ENCODE measurements around the gene ACOT12. TPM values are rescaled to one million over a fixed set of nuclear protein-coding genes. Genes with fewer than 3 reads are reported as not detected.

ACOT12 gene
- total and polyA plus RNA-seq, 2 of the 13 experiments (the other 11 are each of a cell fraction or from before 2014, with no cell fraction given), result not detected

DNA sequence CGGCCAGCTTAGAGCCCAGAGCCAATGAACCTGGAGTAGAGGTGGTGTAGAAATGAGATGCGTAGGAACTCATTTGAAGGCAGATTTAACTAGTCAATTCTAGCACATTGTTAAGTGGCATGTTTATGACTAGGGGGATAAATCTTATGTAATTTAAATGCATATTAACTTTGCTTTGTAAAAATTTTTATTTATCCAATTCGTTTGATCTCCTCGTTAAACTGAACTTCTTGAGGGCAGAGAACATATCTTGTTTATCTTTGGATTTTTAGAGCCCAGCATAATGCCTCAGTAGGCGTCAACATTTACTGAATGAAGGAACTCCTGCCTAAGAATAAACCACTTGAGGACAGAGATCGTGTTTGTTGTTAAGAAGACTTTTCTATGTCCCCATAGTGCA is 41.1 kb upstream of the ACOT12 start:
- in situ Hi-C loops (cut with HindIII; ENCODE audit: extremely low pct_ligation_motif_present, low pct_unique_long_range_greater_than_20kb), result no loop called here
- Histone ChIP-seq H3K27me3 (ENCODE audit: control insufficient read depth in 1 of 2, insufficient read depth in 2 of 2, low read length in 2 of 2) (no peaks in the 10 kb centered on the region; a peak in 1 of 5 replicates), H3K79me2 (ENCODE audit: insufficient read depth, low read length) (no peaks in the 10 kb centered on the region), H3K4me1 (ENCODE audit: insufficient read depth, low read length) (no peaks in the 10 kb centered on the region), H3K9ac (ENCODE audit: insufficient read depth, low read depth, low read length) (no peak overlapping the region), H3K27ac (ENCODE audit: extremely low read length, insufficient read depth, low read length) (no peak overlapping the region), H3K4me3 (replicated peaks in 1 of 3; ENCODE audit: insufficient read depth in 1 of 3, low read depth in 2 of 3, low read length in 3 of 3) (no peak overlapping the region), H3K9me3 (ENCODE audit: low read length) (no peaks in the 10 kb centered on the region), H3K36me3 (replicated peaks in 1 of 2; ENCODE audit: control insufficient read depth in 1 of 2, insufficient read depth in 2 of 2, low read length in 2 of 2) (no peaks in the 10 kb centered on the region), H3K4me2 (ENCODE audit: low read depth, low read length) (no peak overlapping the region), H4K20me1 (ENCODE audit: insufficient read depth, low read length) (no peaks in the 10 kb centered on the region), H2AFZ (ENCODE audit: low read length) (no peak overlapping the region)
- DNase-seq (ENCODE audit: low spot score), result no peak
- FAIRE-seq, result no peak
- CTCF ChIA-PET (ENCODE audit: low intra/inter-chr PET ratio, low total read pairs), result no interaction called here
- intact Hi-C loops (cut with micrococcal nuclease; ENCODE audit: unreplicated experiment), result no loop called here
- WGBS (ENCODE audit: low lambda C conversion rate), result 23% methylated on average over 6 of the region's 6 CpGs
- TF ChIP-seq, protein P1, sequence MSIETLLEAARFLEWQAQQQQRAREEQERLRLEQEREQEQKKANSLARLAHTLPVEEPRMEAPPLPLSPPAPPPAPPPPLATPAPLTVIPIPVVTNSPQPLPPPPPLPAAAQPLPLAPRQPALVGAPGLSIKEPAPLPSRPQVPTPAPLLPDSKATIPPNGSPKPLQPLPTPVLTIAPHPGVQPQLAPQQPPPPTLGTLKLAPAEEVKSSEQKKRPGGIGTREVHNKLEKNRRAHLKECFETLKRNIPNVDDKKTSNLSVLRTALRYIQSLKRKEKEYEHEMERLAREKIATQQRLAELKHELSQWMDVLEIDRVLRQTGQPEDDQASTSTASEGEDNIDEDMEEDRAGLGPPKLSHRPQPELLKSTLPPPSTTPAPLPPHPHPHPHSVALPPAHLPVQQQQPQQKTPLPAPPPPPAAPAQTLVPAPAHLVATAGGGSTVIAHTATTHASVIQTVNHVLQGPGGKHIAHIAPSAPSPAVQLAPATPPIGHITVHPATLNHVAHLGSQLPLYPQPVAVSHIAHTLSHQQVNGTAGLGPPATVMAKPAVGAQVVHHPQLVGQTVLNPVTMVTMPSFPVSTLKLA (IDR thresholded peaks at IDR 0.05), result no peak
- TF ChIP-seq, protein P2, sequence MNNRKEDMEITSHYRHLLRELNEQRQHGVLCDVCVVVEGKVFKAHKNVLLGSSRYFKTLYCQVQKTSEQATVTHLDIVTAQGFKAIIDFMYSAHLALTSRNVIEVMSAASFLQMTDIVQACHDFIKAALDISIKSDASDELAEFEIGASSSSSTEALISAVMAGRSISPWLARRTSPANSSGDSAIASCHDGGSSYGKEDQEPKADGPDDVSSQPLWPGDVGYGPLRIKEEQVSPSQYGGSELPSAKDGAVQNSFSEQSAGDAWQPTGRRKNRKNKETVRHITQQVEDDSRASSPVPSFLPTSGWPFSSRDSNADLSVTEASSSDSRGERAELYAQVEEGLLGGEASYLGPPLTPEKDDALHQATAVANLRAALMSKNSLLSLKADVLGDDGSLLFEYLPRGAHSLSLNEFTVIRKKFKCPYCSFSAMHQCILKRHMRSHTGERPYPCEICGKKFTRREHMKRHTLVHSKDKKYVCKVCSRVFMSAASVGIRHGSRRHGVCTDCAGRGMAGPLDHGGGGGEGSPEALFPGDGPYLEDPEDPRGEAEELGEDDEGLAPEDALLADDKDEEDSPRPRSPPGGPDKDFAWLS (CRISPR knock-in tag; IDR thresholded peaks at IDR 0.05; ENCODE audit: borderline replicate concordance), result no peak
- BruUV-seq (replicated peaks), result no TSS peak
- ATAC-seq, result no peak
- POLR2A ChIA-PET, result no interaction called here

DNA sequence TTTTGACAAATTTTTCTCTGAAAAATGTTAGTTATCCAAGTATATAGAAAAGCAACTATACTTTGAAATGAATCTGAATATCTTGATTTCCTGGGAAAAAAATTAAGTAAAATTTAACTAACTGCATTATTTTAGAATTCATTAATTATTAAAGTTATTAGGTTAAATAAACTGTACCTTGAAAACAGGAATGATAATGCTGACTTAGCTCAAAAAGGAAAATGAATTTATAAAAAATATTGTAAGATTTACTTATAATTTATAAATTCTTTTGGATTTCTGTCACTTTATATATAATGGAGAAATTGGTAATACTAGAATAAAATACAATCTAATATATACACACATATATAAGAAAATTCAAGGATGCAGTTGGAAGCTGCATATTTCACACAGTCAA is 36.1 kb upstream of the ACOT12 start:
- peak; percentile 49; the same call in 1 of the 2 replicates for TF ChIP-seq MAFF (IDR thresholded peaks at IDR 0.05; ENCODE audit: low read depth, low read length)
- TF ChIP-seq MAFK (conservative IDR thresholded peaks at IDR 0.05 in 1 of 2, IDR thresholded peaks at IDR 0.05 in 1 of 2; ENCODE audit: low read length in 2 of 2), result peak in 1 of 2 experiments; percentile 85; a peak in 3 of 4 replicates
- no peak for TF ChIP-seq ZNF709 (CRISPR knock-in tag; IDR thresholded peaks at IDR 0.05)
- ChIA-PET CTCF (ENCODE audit: low intra/inter-chr PET ratio, low total read pairs) (no interaction called here), POLR2A (no interaction called here)
- intact Hi-C loops (cut with micrococcal nuclease; ENCODE audit: unreplicated experiment) (loop anchor here (10.0 kb wide), 2 partner anchors 75 to 405 kb away; no protein-coding TSS in a partner anchor), in situ Hi-C loops (cut with HindIII; ENCODE audit: extremely low pct_ligation_motif_present, low pct_unique_long_range_greater_than_20kb) (loop anchor here (10.0 kb wide), 2 partner anchors 735 to 795 kb away; no protein-coding TSS in a partner anchor)
- FAIRE-seq (no peak), DNase-seq (ENCODE audit: low spot score) (no peak), ATAC-seq (no peak)
- Histone ChIP-seq H3K27me3 (ENCODE audit: control insufficient read depth in 1 of 2, insufficient read depth in 2 of 2, low read length in 2 of 2) (no peaks in the 10 kb centered on the region; a peak in 1 of 5 replicates), H4K20me1 (ENCODE audit: insufficient read depth, low read length) (no peaks in the 10 kb centered on the region), H3K9ac (ENCODE audit: insufficient read depth, low read depth, low read length) (no peak overlapping the region), H3K4me2 (ENCODE audit: low read depth, low read length) (no peak overlapping the region), H3K79me2 (ENCODE audit: insufficient read depth, low read length) (no peaks in the 10 kb centered on the region), H2AFZ (ENCODE audit: low read length) (no peak overlapping the region), H3K9me3 (ENCODE audit: low read length) (no peaks in the 10 kb centered on the region), H3K36me3 (replicated peaks in 1 of 2; ENCODE audit: control insufficient read depth in 1 of 2, insufficient read depth in 2 of 2, low read length in 2 of 2) (no peaks in the 10 kb centered on the region), H3K4me1 (ENCODE audit: insufficient read depth, low read length) (no peaks in the 10 kb centered on the region), H3K4me3 (replicated peaks in 1 of 3; ENCODE audit: insufficient read depth in 1 of 3, low read depth in 2 of 3, low read length in 3 of 3) (no peak overlapping the region), H3K27ac (ENCODE audit: extremely low read length, insufficient read depth, low read length) (no peak overlapping the region)
- no TSS peak for BruUV-seq (replicated peaks)
